ENCODE data around the gene RTN4IP1.
A peak's percentile ranks its signal among the peaks of the same experiment; 100 is the strongest.
"Not testable (repeated sequence)": the region's sequence is repeated elsewhere in the genome, so short reads cannot be mapped to it uniquely, and the experiment has no call there.

Gene RTN4IP1

DNA sequence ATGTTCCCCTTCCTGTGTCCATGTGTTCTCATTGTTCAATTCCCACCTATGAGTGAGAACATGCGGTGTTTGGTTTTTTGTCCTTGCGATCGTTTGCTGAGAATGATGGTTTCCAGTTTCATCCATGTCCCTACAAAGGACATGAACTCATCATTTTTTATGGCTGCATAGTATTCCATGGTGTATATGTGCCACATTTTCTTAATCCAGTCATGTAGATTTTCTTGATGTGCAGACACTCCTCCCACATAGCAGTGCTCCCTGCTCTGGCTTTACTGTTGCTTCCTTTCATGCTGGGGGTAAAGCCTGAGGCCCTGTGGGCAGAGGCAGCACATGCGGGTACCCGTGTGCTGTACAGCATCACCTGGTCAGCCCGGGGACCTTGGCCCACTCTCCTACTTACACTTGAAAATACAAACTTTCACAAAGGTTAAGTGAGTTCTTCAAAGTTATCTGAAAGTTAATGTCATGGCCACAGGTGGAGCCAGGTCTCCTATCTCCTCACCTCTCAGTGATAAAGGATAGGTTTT, 80.3 kb downstream of the RTN4IP1 start:
- not testable (repeated sequence) for DNase-seq (ENCODE audit: extremely low read depth in 1 of 2, low read depth in 1 of 2)

DNA sequence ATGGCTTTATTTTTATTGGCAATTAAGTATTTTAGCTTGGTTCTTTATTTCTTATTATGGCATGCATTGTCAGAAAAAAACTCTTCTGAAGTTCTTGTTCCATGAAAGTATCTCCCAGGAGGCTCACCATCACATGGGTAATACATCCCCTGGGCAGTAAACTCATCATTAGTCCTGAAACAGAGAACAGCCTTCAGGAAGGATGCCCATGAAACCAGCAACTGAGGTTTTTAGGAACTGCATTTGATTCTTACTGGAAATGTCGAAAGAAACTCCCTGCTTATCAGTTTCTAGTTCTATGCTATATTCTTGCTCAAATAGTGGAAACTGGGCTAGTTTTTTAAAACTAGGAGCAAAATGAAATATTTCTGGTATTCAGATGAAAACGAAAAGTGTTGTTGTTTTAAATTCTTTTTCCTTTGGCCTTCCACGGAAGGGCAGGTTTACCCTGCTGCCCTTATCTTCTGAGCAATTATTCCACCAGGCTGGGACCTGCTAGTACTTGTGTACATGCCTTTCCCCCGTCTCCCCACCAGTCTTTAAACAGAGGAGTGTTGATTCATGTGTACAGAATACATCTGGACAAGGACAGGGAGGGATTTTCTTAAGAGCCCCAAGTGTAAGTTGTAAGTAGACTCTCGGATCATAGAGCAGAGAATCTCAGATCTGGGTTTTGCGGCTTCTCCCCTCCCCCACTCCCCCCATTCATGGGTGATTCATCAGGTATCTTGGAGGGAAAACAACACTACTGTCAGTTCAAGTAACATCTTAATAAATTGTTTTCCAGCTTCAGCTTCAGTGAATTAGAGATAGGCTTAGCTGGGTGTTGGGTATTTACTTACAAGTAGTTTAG, 81.5 kb downstream of the RTN4IP1 start:
- peak in 1 of 2 donors; percentile 17 for DNase-seq (ENCODE audit: extremely low read depth in 1 of 2, low read depth in 1 of 2)

DNA sequence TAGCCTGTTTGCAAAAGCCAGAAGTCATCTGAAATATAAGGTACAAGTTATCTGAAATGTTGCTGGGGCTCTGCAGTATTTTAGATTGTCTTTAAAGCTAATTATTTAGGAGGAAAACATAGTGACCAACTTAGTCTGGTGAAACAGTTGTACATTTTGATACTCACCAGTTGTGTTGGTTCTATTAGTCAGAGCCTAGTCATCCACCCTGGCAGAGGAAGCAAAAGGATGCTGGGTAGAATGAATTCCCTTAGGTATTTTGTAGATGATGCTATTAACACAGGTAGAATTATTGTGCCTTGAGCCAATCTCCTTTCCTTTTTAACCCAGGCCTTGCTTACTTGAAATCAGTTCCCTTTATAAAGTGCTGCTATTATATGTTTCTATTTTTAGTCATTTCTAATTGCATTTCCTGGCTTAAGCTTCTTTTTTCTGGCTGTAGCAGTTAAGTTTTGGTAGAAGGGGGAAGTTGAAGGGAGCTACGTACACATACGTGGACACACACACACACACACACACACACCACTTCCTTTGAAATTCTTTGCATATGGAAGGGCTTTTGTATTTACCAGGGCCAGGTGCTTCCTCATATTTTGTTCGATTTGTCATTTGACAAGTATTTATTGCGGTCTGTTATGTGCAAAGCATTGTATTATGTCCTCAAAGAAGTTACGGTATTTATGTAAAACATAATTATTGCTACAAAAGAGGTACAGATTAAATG, 82.4 kb downstream of the RTN4IP1 start:
- no peak for DNase-seq (ENCODE audit: extremely low read depth in 1 of 2, low read depth in 1 of 2)

DNA sequence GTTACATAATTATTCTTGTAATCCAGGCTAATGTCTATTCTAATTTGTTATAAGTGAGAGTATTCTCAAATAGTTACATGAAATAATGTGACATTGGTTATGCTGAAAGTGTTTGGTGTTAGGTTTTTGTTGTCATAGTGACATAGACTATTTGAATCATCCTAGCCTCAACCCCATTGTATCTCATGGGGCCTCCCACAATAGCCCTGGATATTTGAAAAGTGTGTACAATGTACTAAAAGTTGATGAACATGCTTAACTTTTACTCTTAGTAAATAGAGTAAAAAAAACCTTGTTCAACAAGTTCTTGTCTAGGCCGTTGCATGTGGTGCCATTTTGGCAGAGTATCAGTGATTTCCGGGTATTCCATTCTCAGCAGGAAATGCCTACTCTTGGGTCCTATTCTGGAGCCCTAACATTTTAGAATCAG, 83.0 kb downstream of the RTN4IP1 start:
- no peak for DNase-seq (ENCODE audit: extremely low read depth in 1 of 2, low read depth in 1 of 2)

DNA sequence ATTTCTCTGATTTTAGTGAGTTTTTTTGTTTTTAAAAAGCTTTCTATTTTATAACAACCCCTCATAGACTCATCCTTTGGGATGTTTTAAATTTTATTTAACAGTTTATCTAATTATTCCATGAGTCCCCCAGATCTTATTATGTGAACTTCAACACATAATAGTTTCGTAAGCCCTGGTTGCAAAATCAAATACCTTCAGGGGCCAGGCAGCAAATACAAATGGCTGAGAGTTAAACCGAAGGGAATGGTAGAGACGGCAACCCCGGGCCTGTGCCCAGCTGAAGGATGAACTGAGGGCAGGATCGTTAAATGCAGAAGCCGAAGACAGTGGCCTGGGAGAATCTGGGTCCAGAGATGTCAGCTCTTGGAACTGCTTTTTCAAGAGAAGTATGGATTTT, 88.4 kb downstream of the RTN4IP1 start:
- DNase-seq (ENCODE audit: extremely low read depth in 1 of 2, low read depth in 1 of 2): no peak

DNA sequence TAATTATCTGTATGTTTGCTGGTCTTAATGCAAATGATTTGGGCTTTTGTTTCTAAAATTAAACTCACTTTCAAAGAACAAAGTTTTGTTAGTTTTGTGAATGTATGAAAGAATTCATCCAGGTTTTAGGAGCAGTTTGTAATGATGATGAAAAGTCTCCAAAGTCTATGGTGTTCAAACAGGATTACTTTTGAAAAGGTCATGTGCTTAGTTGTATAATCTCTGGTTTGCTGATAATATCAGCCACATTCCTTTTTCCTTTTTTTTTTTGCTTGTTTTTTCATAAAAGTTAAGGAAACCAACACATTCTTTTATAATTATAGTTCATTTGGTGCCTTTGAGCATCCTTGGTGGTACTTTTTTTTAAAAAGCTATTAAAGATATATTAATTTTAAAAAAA, 88.9 kb downstream of the RTN4IP1 start:
- no peak for DNase-seq (ENCODE audit: extremely low read depth in 1 of 2, low read depth in 1 of 2)

DNA sequence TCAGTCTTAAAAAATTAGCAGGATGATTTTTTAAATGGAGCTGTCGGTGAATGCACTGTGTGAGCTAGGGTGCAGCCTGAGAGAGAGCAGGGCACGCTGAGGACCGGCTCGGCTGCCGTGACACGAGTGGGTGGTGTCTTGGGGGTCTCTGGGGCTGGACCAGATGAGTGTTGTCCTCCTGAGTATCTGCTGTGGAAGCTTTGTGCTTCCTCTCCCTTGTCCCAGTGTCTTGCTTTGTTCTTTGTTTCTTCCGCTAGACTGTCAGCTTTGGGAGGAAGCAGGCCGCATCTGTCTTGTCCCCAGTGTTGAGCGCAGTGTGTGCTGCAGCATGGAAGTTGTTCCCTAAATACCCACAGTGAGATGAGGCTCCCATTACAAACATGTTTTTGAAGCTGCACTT, 89.4 kb downstream of the RTN4IP1 start:
- no peak for DNase-seq (ENCODE audit: extremely low read depth in 1 of 2, low read depth in 1 of 2)

DNA sequence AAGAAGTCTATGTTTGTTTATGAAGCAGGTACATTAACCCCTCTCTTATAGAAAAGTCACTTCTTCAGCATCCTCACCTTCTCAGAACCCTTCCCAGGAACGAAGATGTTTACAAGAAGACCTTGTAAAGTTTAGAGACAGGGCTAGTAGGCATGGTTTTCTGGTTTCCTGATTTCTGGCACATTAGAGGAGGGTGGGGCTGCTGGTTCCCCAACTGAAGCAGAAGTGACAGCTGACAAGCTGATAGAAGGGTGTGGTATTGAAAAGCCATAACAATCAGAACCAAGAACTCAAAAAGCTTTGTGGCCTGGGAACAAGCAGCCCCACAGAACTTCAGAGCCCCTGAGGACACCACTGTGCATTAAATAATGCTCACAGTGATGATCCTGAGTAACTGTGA, 91.2 kb downstream of the RTN4IP1 start:
- no peak for DNase-seq (ENCODE audit: extremely low read depth in 1 of 2, low read depth in 1 of 2)

DNA sequence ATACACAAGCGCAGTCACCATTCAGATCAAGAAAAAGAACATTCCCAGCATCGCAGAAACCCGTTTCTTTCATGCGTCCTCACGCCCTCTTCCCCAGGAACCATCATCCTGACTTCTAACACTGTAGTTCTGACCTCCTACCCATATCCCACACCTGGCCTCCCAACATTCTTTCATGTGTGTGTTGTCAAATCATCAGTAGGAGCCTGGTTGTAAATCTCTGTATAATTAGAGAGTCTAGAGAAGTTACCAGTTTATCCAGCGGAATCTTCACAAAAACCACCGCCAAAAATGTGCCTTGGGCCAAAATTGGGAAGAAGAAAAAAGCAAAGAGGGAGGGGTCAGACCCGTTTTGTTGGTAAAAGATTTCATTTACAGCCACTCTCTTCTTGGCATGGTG, 91.6 kb downstream of the RTN4IP1 start:
- DNase-seq (ENCODE audit: extremely low read depth in 1 of 2, low read depth in 1 of 2): no peak

DNA sequence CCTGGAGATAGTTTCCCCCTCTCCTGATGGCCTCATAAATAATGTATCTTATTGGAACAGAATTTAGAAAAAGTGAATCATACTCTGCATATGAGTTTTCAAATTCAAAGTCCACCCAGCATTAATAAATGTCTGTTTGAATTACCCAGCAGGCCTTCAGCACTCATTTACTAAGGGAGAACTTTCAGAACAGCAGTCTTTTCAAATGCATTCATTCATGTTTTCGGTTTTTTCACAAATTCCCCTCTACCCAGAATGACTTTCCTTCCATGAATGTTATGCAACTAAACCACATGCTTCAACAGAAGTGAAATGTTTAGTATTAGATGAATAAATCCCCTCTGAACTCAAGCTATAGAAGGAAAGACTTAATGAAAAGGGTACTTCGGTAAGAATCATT, 92.4 kb downstream of the RTN4IP1 start:
- DNase-seq (ENCODE audit: extremely low read depth in 1 of 2, low read depth in 1 of 2): no peak

DNA sequence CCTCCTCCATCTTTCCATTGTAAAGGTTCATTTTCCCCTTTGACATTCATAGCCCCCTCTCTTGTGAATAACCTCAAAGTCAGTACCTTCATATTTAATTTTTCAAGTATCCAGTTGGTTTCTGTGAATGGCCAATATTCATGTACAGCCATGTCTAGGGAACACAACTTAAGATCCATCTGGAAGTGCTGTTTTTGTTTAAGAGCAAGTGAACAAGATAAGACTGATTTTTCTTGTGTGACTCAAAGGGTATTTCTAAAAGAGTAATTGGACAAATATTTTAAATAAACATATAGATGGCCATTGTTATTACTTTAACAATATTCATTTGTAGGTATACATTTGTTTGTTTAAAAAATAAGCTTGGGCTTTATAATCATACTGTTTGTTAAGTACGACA, 92.9 kb downstream of the RTN4IP1 start:
- no peak for DNase-seq (ENCODE audit: extremely low read depth in 1 of 2, low read depth in 1 of 2)

DNA sequence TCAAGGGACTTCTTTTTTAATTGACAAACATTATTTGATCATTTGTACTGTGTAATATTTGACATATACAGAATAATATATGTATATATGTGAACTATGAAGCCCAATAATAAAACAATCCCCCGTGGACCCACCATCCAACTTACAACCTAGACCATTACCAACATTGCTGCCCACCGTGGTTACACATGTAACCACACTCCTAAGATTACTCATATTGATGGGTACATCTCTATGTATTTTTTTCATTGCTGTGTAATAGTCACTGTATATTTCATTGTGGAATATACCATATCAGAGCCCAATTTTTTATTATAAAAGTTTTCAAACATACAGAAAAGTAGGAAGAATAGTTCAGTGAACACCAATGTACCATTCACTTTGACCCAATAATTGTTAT, 94.3 kb downstream of the RTN4IP1 start:
- DNase-seq (ENCODE audit: extremely low read depth in 1 of 2, low read depth in 1 of 2): no peak

DNA sequence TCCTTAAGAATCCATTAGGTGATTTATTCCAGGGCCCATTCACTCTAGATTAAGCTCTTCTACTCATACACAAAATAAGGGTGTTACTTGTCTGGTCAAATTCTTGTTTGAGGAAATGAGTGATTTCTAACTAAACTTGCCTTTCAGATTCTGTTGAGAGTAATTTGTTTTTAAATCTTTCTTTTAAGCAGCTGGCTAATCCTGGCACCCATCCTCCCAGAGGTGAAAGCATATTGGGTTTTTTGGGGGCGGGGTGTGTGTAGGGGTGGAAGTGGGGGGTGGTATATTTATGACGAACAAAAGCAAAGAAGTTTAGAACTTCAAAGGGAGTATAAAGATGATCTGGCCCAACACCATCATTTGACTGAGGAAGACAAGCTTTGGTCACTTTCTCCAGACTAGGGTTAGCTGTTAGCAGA, 94.7 kb downstream of the RTN4IP1 start:
- no peak for DNase-seq (ENCODE audit: extremely low read depth in 1 of 2, low read depth in 1 of 2)

DNA sequence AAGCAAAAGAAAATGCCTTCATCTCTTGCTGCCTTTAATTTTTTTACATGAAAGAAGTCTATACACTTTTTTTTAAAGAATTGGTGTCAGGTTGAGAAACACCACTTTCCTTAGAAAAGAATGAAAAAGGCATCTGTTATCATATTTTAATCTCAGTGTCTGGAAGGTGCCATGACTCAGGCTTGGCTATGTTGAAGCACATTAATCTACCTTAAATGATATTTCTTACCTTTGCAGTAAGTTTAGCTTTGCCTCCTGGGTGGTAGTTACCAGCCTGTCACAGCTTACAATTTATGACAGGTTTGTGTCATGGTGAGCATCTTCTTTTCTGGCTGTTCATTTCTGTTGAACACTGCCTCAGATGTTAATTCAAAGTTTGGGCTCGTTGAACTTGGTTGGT, 95.3 kb downstream of the RTN4IP1 start:
- DNase-seq (ENCODE audit: extremely low read depth in 1 of 2, low read depth in 1 of 2): no peak

DNA sequence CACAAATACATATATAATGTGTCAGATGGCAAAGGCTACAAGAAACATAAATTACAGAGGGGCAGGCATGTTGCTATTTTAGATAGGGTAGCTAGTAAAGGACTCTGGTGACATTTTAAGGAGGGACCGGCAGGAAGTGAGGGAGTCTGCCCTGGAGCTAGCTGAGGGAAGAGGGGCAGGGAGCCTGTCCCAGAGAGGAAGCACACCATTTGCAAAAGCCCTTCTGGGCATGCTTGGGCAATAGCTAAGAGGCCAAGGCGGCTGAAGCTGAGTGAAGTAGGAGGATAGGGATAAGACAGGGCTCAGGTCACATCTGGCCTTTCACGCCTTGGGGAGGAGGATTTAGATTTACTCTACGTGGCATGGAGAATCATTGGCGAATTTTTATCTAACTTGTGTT, 96.2 kb downstream of the RTN4IP1 start:
- no peak for DNase-seq (ENCODE audit: extremely low read depth in 1 of 2, low read depth in 1 of 2)

DNA sequence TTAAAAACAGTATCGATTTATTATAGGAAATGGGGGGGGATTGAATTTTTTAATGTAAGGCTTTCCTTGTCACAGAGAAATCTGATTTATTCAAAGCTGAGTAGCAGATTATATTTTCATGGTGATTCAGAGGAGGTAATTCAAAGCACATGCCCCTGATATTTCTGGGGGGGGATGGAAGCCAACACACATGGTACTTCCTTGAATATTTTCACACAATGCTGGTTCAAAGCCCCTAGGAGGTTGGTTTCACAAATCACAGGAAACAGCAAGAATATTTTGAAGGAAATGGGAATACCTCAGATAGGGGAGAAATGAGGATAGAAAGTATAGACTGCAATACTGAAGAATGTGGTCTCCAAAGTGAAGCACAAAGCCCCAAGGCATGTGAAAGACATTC, 98.8 kb downstream of the RTN4IP1 start:
- DNase-seq (ENCODE audit: extremely low read depth in 1 of 2, low read depth in 1 of 2): no peak

DNA sequence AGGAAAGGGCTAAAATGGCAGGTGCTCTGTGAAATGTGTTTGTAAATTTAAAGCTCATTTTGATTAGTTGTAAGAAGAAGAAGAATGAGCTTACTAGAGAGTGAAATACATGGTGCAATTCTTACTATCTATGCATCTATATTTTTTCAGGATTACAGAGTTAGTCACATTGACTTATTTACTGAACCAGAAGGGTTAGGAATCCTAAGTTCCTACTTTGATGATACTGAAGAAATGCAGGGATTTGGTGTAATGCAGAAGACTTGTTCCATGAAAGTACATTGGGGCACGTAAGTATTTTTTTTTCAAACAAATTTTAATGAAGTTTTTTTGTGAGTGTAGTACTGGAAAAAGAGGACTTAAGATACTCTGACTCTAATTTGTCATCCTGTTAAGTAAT, 99.3 kb downstream of the RTN4IP1 start:
- no peak for DNase-seq (ENCODE audit: extremely low read depth in 1 of 2, low read depth in 1 of 2)

DNA sequence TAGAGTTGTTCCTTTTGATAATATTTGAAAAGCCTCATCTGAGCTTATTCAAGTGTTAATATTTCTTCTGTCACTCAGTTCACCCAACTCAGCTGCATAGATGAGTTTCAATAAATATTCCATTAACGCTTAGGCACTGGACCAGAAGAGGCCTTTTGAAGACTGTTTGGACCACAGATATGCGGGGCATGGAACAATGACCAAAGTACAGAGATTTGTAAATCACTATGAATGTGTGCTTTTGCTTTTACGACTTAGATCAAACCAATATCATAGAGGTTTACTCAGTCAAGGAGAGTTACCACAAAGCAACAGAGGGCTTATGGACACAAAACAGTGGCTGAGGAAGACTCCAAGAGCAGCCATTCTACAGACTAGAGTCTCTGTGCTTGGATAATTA, 99.9 kb downstream of the RTN4IP1 start:
- no peak for DNase-seq (ENCODE audit: extremely low read depth in 1 of 2, low read depth in 1 of 2)

DNA sequence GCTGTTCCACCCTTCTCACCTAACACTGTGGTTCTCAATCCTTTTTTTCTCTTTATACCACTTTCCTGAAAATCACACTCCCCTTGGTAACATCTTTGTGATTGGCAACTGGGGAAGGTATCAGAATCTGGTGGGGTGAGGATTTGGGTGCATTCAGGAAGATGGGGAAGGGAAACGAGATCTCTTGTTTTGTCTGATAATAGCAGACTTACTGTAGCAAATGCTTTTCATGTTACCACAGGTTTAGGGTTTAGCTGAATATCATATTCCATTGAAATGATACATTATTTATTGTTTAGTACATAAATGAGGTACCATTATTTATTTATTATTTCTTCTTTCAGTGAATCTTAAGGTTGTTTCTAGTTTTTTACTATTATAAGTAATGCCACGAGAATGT, 100.8 kb downstream of the RTN4IP1 start:
- DNase-seq (ENCODE audit: extremely low read depth in 1 of 2, low read depth in 1 of 2): no peak

DNA sequence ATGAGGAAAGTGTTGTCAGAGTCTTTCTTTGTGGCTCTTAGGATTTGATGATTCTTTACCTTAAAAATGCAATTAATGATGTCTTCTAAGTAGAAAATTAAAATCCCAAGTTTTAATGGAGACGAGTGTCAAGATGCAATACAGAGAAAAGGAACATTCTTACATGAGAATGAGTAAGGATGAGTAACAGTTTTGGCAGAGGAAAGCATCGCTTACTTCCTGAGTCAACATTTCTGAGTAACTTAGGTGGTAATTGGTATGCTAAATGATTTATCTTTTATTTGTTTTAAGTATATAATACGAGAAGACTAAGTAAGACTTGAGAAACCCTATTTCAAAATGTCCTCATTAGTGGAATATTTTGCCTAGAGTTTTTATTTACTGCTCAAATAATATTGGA, 101.3 kb downstream of the RTN4IP1 start:
- no peak for DNase-seq (ENCODE audit: extremely low read depth in 1 of 2, low read depth in 1 of 2)

DNA sequence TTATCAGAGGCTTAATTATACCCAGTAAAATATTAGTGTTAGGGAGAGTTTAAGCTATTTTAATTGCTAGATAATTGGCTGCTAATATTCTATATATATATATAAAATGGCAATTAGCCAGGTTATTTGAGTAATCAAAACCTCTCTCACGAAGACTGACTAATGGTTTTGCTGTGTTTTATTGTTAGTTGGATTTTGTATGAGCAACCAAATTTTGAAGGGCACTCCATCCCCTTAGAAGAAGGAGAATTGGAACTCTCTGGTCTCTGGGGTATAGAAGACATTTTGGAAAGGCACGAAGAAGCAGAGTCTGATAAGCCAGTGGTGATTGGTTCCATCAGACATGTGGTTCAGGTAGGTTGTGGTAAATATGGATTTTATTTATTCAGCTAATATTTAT, 102.2 kb downstream of the RTN4IP1 start:
- no peak for DNase-seq (ENCODE audit: extremely low read depth in 1 of 2, low read depth in 1 of 2)

DNA sequence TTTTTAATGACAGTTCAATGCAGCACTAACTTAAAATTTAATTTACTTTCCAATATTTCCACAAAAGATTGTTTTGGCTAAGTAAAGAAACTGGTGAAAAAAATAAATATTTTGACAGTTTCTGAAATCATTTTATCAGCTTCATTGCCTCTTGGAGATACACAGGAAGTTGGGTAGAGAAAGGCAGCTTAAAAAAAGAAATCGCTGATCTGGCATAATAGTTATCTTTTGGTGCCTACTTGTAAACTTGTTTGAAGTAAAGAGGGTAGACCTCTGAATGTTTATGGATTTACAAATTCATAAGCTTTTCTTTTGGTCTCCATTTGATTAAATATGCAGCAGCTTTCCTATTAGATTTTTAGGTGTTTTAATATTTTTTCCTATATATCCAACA, 103.4 kb downstream of the RTN4IP1 start:
- no peak for DNase-seq (ENCODE audit: extremely low read depth in 1 of 2, low read depth in 1 of 2)

Data from activated CD8-positive, alpha-beta memory T cell treated with anti-CD3 and anti-CD28 coated beads for 1 hour (primary cell).